GM19438 (cell line): ENCODE measurements around the gene BEST4.
A peak's percentile ranks its signal among the peaks of the same experiment; 100 is the strongest.
"Not testable (repeated sequence)": the region's sequence is repeated elsewhere in the genome, so short reads cannot be mapped to it uniquely, and the experiment has no call there.

ENCODE experiments used
- ATAC-seq: cut with Tn5 transposase; IDR thresholded peaks from one replicate; pipeline ENCODE4 v1.9.1; 2021; ENCODE audit warnings: low read depth; ENCODE audit not compliant: unreplicated experiment

Gene BEST4

DNA sequence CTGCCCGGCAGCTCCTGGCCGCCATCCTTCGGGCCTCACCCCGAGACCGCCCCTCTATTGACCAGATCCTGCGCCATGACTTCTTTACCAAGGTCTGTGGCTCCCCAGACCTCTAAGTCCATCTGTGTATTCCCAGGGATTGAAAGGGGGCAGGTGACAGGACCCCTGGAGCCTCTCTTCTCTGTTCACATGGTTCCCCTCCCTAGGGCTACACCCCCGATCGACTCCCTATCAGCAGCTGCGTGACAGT, 15.0 kb upstream of the BEST4 start:
- no peak for ATAC-seq

DNA sequence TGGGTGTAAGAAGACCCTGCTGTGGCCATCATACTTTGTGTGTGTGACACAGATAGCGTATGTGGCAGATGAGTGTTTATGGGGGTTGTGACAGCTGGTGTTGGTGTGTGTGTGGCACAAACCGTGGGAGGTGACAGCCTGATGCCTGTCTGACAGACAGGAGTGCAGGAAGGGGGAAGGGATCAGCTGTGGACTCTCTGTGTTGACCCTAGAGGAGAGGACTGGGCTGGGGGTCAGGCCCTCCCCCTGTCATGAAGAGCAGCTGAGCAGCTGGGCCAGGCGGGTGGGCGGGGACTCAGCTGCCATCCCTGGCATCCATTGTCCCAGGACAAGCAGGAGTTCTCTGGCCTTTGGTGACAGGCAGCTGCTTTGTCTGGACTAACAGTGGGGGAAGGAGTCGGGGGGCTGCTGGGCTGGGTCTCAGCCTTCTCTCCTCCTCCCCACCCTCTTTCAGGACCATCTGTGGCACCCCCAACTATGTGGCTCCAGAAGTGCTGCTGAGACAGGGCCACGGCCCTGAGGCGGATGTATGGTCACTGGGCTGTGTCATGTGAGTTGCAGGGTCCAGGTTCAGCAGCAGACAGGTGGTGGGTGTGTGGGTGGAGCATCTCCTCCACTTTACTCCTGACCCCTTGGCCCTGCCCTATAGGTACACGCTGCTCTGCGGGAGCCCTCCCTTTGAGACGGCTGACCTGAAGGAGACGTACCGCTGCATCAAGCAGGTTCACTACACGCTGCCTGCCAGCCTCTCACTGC, 14.5 kb upstream of the BEST4 start:
- no peak for ATAC-seq

- no peak for ATAC-seq
Observed at GRCh38 chr1:44801491-44802305, 13.7 kb upstream of the BEST4 start.

GRCh38 chr1:44799770-44800584, 12.0 kb upstream of the BEST4 start, which contains the start of gene PLK3:
Gene PLK3 (plus strand): TSS chr1:44800377. CDS start chr1:44800464, 87 bp downstream.
- ATAC-seq: peak; percentile 72

DNA sequence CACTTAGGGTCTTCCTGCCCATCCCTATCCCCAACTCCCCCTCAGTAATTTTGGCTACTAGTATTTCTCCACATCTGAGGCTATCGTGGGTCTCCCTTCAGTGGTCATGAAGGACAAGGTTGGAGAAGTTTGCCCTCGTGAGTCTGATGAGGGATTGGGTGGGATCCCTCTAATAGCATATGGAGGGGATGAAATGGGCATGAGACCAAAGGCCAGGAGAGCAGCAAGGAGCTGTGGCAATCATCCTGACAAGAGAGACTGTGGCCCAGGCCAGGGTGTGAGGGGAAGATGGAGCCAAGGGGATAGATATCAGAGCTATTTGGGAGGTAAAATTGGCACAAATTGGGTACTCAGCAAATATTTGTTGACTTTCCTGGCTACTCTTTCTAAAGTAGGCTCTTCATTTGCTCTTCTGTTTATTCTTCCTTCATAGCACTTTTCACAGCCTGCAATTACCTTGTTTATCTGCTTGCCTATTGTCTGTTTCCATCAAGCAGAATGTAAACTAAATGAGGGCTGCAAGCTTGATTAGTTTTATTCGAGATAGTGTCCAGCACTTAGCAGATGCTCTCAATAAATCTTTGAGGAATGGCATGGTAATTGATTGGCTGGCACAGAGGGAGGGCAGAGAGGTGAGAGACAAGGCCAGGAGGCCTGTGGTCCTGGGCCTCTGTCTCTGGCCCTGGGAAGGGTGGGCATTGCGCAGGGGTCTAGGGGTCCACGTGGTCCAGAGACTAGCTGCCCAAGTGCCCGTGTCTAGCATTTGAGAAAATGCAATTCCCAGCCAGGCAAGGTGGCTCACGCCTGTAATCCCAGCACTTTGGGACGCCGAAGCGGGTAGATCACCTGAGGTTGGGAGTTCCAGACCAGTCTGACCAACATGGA, 10.8 kb upstream of the BEST4 start:
- ATAC-seq: no peak

DNA sequence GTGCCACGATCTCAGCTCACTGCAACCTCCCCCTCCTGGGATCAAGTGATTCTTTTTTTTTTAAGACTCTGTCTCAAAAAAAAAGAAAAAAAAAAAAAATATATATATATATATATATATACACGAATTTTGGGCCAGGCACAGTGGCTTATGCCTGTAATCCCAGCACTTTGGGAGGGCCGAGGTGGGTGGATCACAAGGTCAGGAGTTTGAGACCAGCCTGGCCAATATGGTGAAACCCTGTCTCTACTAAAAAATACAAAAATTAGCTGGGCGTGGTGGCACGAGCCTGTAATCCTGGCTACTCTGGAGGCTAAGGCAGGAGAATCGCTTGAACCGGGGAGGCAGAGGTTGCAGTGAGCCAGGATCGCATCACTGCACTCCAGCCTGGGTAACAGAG, 9.9 kb upstream of the BEST4 start:
- not testable (repeated sequence) for ATAC-seq

- ATAC-seq: no peak
Observed at GRCh38 chr1:44792736-44793502, 4.9 kb upstream of the BEST4 start.

GRCh38 chr1:44790968-44791801, 3.2 kb upstream of the BEST4 start:
- no peak for ATAC-seq

DNA sequence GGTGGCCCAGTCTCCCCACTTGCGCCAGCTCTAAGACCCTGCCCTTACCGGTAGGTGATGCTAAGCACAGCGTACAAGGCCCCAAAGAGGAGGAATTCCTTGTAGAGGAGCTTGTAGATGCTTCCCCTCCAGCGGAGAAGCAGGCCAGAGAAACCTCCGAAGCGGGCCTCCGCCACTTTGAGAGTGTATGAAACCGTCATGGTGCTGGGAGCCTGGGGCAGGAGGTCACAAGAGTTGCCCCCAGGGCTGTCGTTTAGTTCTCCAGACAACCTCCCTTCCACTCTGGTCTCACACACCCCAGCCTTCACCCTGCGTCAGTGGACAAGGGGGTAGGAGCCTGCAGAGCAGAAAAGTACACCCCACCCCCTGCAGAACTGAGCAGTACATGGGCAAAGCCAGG, 464 bp downstream of the BEST4 start:
- no peak for ATAC-seq

- ATAC-seq: no peak
Observed at GRCh38 chr1:44786841-44787426, 1.0 kb downstream of the BEST4 start.

GRCh38 chr1:44786138-44786840, 1.7 kb downstream of the BEST4 start:
- peak; percentile 44 for ATAC-seq

DNA sequence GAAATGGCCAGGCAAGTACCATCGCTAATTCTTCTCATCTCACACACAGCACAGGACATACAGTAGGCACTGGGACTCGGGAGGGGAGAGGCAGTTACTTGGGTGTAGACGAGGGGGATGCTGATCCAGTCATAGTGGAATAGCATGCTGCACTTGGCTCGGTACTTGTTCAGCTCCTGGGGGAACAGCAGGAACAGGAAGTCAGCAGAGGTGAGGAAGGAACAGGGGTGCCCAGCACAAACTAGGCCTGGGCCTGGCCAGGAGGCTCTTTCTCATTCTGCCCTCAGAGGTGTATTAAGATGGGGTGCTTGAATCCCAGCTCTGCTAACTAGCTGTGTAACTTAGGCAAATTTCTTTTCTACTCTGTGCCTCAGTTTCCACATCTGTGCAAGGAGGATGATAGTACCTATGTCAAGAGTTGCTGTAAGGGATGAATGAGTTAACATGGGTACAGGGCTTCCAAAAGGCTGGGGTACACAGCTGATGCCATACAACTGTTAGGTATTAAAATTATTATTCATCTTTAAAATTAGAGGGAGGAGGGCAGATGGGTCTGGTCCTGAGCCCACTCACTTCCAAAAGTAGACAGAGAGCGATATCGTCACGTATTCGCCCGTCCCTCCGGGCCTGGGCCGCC, 2.4 kb downstream of the BEST4 start:
- no peak for ATAC-seq

- no peak for ATAC-seq
Observed at GRCh38 chr1:44785029-44785380, 3.0 kb downstream of the BEST4 start.

GRCh38 chr1:44784094-44785028, 3.6 kb downstream of the BEST4 start:
- no peak for ATAC-seq

- ATAC-seq: no peak
Observed at GRCh38 chr1:44783697-44784093, 4.3 kb downstream of the BEST4 start.

GRCh38 chr1:44780583-44781121, 7.3 kb downstream of the BEST4 start:
- ATAC-seq: no peak
